CD4-positive, CD25-positive, alpha-beta regulatory T cell (primary cell): ENCODE measurements around the gene DLG3. TPM values are rescaled to one million over a fixed set of nuclear protein-coding genes. Genes with fewer than 3 reads are reported as not detected.

Source experiments
- ATAC-seq, 2 donors: fragments of 150-1000 bp; cut with Tn5 transposase; one replicate each; pipeline ENCODE4 v1.10.0; 2021; ENCODE audit warnings: low read depth in 2 of 2, moderate number of reproducible peaks in 2 of 2, moderate library complexity in 1 of 2
- DNase-seq, 3 donors: peaks; one replicate each; pipeline versions ENCODE4 v3.0.0 to v3.0.0-alpha.2; 2012 to 2022; ENCODE audit warnings: mixed read lengths in 1 of 3
- H3K27ac ChIP-seq: one replicate; pipeline ENCODE4 v1.7.0; 2013; ENCODE audit warnings: mild to moderate bottlenecking, low read length; ENCODE audit not compliant: insufficient read depth, poor library complexity, severe bottlenecking
- H3K27me3 ChIP-seq: one replicate; pipeline ENCODE4 v1.7.0; 2013; ENCODE audit warnings: low read length; ENCODE audit not compliant: control insufficient read depth, insufficient read depth
- H3K36me3 ChIP-seq: one replicate; pipeline ENCODE4 v1.7.0; 2013; ENCODE audit warnings: mild to moderate bottlenecking, low read length, moderate library complexity; ENCODE audit not compliant: control insufficient read depth, insufficient read depth
- H3K4me1 ChIP-seq: 2 replicates; pipeline ENCODE4 v1.7.0; 2013; ENCODE audit warnings: mild to moderate bottlenecking, low read length; ENCODE audit not compliant: insufficient read depth, control insufficient read depth, poor library complexity, severe bottlenecking
- H3K4me3 ChIP-seq: one replicate; pipeline ENCODE4 v1.7.0; 2013; ENCODE audit warnings: low read depth, mild to moderate bottlenecking, low read length, moderate library complexity
- H3K9me3 ChIP-seq, 2 experiments: 1 replicate in 1 of 2; 2 replicates in 1 of 2; pipeline ENCODE4 v1.7.0; 2013; ENCODE audit warnings: low read length in 2 of 2, mild to moderate bottlenecking in 1 of 2, moderate library complexity in 1 of 2; ENCODE audit not compliant: control insufficient read depth in 2 of 2
- H3K27ac Mint-ChIP-seq, 3 donors: one replicate each; pipeline ENCODE4 v1.8.0; 2020 to 2022; ENCODE audit warnings: mild to moderate bottlenecking in 3 of 3, mixed read lengths in 3 of 3, moderate library complexity in 2 of 3
- H3K27me3 Mint-ChIP-seq: one replicate; pipeline ENCODE4 v1.8.0; 2022; ENCODE audit warnings: mild to moderate bottlenecking, mixed read lengths
- H3K36me3 Mint-ChIP-seq: one replicate; pipeline ENCODE4 v1.8.0; 2020; ENCODE audit warnings: mixed read lengths
- H3K4me1 Mint-ChIP-seq, 4 donors: one replicate each; pipeline ENCODE4 v1.8.0; 2020 to 2022; ENCODE audit warnings: mixed read lengths in 4 of 4, mild to moderate bottlenecking in 1 of 4
- H3K4me3 Mint-ChIP-seq, 4 donors: one replicate each; pipeline ENCODE4 v1.8.0; 2020 to 2022; ENCODE audit warnings: mild to moderate bottlenecking in 4 of 4, mixed read lengths in 4 of 4, moderate library complexity in 3 of 4
- H3K9me3 Mint-ChIP-seq, 7 donors: one replicate each; pipeline ENCODE4 v1.8.0; 2020 to 2022; ENCODE audit warnings: mixed read lengths in 7 of 7, mild to moderate bottlenecking in 3 of 7, moderate library complexity in 2 of 7
- polyA plus RNA-seq, 4 donors: library from polyadenylated mRNA; unstranded; fragments of 300-500 nt; fragmentation: Illumina TruSeq; gene quantifications; one replicate each; pipeline ENCODE4 v1.2.3, GENCODE V29; 2021
- total RNA-seq: library from RNA; stranded (reverse); gene quantifications from one replicate; pipeline ENCODE4 v1.2.3, GENCODE V29; 2022

Gene DLG3
- total and polyA plus RNA-seq, 5 donors from 2014 or later: 7.3 to 20.7 (median 9.5) TPM

- Mint-ChIP-seq H3K4me1 (peaks cover 6 to 20% (median 13%) of the 10 kb centered on the region in 4 donors), H3K36me3 (peaks cover 8% of the 10 kb centered on the region), H3K27ac (peak overlapping the region in 1 of 3 donors; percentile 17), H3K4me3 (no peak overlapping the region), H3K9me3 (peaks cover 0 to 1% (median 0%) of the 10 kb centered on the region in 7 donors), H3K27me3 (no peaks in the 10 kb centered on the region)
- no peak overlapping the region for H3K27ac ChIP-seq
- no peaks in the 10 kb centered on the region for H3K27me3 ChIP-seq
- H3K4me3 ChIP-seq: no peak overlapping the region
- peak in 1 of 3 donors; percentile 15 for DNase-seq
- no peaks in the 10 kb centered on the region for H3K9me3 ChIP-seq
- H3K4me1 ChIP-seq: peaks cover 8% of the 10 kb centered on the region
- peak in 1 of 2 donors; percentile 44 for ATAC-seq
- H3K36me3 ChIP-seq: no peaks in the 10 kb centered on the region
Observed at GRCh38 chrX:70470850-70471289, 26.2 kb downstream of the DLG3 start.

GRCh38 chrX:70476166-70476933 is 31.7 kb downstream of the DLG3 start:
- peaks cover 4% of the 10 kb centered on the region for H3K36me3 Mint-ChIP-seq
- Histone ChIP-seq H3K27me3 (no peaks in the 10 kb centered on the region), H3K36me3 (peaks cover 12% of the 10 kb centered on the region), H3K27ac (no peak overlapping the region), H3K9me3 (no peaks in the 10 kb centered on the region), H3K4me1 (no peaks in the 10 kb centered on the region), H3K4me3 (no peak overlapping the region)
- no peak overlapping the region for H3K27ac Mint-ChIP-seq
- H3K4me1 Mint-ChIP-seq: peaks cover 0 to 10% (median 8%) of the 10 kb centered on the region in 4 donors
- no peak for DNase-seq
- no peak for ATAC-seq
- H3K27me3 Mint-ChIP-seq: no peaks in the 10 kb centered on the region
- no peak overlapping the region for H3K4me3 Mint-ChIP-seq
- no peaks in the 10 kb centered on the region for H3K9me3 Mint-ChIP-seq

- no peaks in the 10 kb centered on the region for H3K9me3 ChIP-seq
- Mint-ChIP-seq H3K4me1 (peaks cover 0 to 6% (median 2%) of the 10 kb centered on the region in 4 donors), H3K27me3 (no peaks in the 10 kb centered on the region), H3K9me3 (no peaks in the 10 kb centered on the region), H3K36me3 (peaks cover 7% of the 10 kb centered on the region), H3K4me3 (no peak overlapping the region), H3K27ac (no peak overlapping the region)
- peaks cover 20% of the 10 kb centered on the region for H3K36me3 ChIP-seq
- no peak for ATAC-seq
- no peaks in the 10 kb centered on the region for H3K27me3 ChIP-seq
- H3K27ac ChIP-seq: no peak overlapping the region
- DNase-seq: no peak
- no peak overlapping the region for H3K4me3 ChIP-seq
- H3K4me1 ChIP-seq: no peaks in the 10 kb centered on the region
Observed at GRCh38 chrX:70476934-70477733, 32.5 kb downstream of the DLG3 start.

GRCh38 chrX:70477734-70478075 is 33.1 kb downstream of the DLG3 start:
- H3K9me3 ChIP-seq: no peaks in the 10 kb centered on the region
- Mint-ChIP-seq H3K27ac (peak overlapping the region in 1 of 3 donors; percentile 20), H3K9me3 (no peaks in the 10 kb centered on the region), H3K27me3 (no peaks in the 10 kb centered on the region), H3K4me3 (no peak overlapping the region), H3K4me1 (peaks cover 0 to 5% (median 2%) of the 10 kb centered on the region in 4 donors), H3K36me3 (peaks cover 7% of the 10 kb centered on the region)
- H3K27ac ChIP-seq: no peak overlapping the region
- H3K27me3 ChIP-seq: no peaks in the 10 kb centered on the region
- ATAC-seq: no peak
- no peak overlapping the region for H3K4me3 ChIP-seq
- DNase-seq: no peak
- peaks cover 21% of the 10 kb centered on the region for H3K36me3 ChIP-seq
- H3K4me1 ChIP-seq: no peaks in the 10 kb centered on the region

GRCh38 chrX:70478526-70479245 is 34.1 kb downstream of the DLG3 start:
- no peaks in the 10 kb centered on the region for H3K4me1 ChIP-seq
- H3K4me1 Mint-ChIP-seq: peaks cover 0 to 5% (median 2%) of the 10 kb centered on the region in 4 donors
- peaks cover 4% of the 10 kb centered on the region for H3K36me3 Mint-ChIP-seq
- no peaks in the 10 kb centered on the region for H3K27me3 Mint-ChIP-seq
- H3K9me3 ChIP-seq: no peaks in the 10 kb centered on the region
- H3K27ac ChIP-seq: no peak overlapping the region
- no peaks in the 10 kb centered on the region for H3K9me3 Mint-ChIP-seq
- H3K27me3 ChIP-seq: no peaks in the 10 kb centered on the region
- no peak for DNase-seq
- H3K36me3 ChIP-seq: peaks cover 26% of the 10 kb centered on the region
- no peak for ATAC-seq
- H3K27ac Mint-ChIP-seq: no peak overlapping the region
- no peak overlapping the region for H3K4me3 ChIP-seq
- no peak overlapping the region for H3K4me3 Mint-ChIP-seq

- peaks cover 0 to 5% (median 2%) of the 10 kb centered on the region in 4 donors for H3K4me1 Mint-ChIP-seq
- H3K4me1 ChIP-seq: no peaks in the 10 kb centered on the region
- H3K27ac ChIP-seq: no peak overlapping the region
- H3K9me3 Mint-ChIP-seq: no peaks in the 10 kb centered on the region
- DNase-seq: no peak
- ATAC-seq: no peak
- no peak overlapping the region for H3K4me3 Mint-ChIP-seq
- H3K4me3 ChIP-seq: no peak overlapping the region
- H3K27ac Mint-ChIP-seq: no peak overlapping the region
- H3K9me3 ChIP-seq: no peaks in the 10 kb centered on the region
- no peaks in the 10 kb centered on the region for H3K27me3 ChIP-seq
- H3K36me3 Mint-ChIP-seq: peaks cover 4% of the 10 kb centered on the region
- H3K27me3 Mint-ChIP-seq: no peaks in the 10 kb centered on the region
- peaks cover 26% of the 10 kb centered on the region for H3K36me3 ChIP-seq
Observed at GRCh38 chrX:70479247-70479921, 34.7 kb downstream of the DLG3 start.

- H3K27ac Mint-ChIP-seq: no peak overlapping the region
- no peak overlapping the region for H3K27ac ChIP-seq
- H3K4me1 ChIP-seq: no peaks in the 10 kb centered on the region
- no peak overlapping the region for H3K4me3 ChIP-seq
- peaks cover 26% of the 10 kb centered on the region for H3K36me3 ChIP-seq
- H3K36me3 Mint-ChIP-seq: peaks cover 4% of the 10 kb centered on the region
- H3K9me3 ChIP-seq: no peaks in the 10 kb centered on the region
- no peak for ATAC-seq
- H3K27me3 ChIP-seq: no peaks in the 10 kb centered on the region
- H3K9me3 Mint-ChIP-seq: no peaks in the 10 kb centered on the region
- no peaks in the 10 kb centered on the region for H3K27me3 Mint-ChIP-seq
- no peak overlapping the region for H3K4me3 Mint-ChIP-seq
- no peak for DNase-seq
- peaks cover 0 to 5% (median 2%) of the 10 kb centered on the region in 4 donors for H3K4me1 Mint-ChIP-seq
Observed at GRCh38 chrX:70479922-70480659, 35.5 kb downstream of the DLG3 start.
